ENCODE data around the gene CRABP2. TPM values are rescaled to one million over a fixed set of nuclear protein-coding genes. Genes with fewer than 3 reads are reported as not detected.

Gene CRABP2
- total RNA-seq, 1 donor from 2014 or later, result not detected

- peak in 1 of 2 donors; percentile 27 for DNase-seq (ENCODE audit: low read depth in 2 of 2)
These were observed 4.5 kb upstream of the CRABP2 start for GRCh38 chr1:156709757-156710489.

DNA sequence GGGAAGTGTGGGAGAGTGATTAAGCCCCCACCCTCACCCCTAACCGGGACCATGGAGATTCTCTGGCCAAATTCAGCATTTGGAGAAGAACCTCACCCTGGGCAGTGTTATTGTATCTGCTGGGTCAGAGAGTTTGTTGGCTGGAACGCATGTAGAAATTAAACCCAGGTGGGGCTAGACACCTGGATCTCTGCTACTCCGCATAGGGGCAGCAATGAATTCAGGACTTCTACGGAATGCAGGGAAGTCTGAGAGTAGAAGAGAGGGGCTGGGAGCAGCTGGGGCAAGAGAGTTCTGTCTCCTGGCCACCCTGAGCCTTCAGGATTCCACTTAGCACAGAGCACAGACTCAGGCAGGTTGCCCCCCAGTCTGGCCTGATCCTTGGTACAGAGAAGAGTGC lies 3.6 kb upstream of the CRABP2 start:
- DNase-seq (ENCODE audit: low read depth in 2 of 2), result no peak

DNA sequence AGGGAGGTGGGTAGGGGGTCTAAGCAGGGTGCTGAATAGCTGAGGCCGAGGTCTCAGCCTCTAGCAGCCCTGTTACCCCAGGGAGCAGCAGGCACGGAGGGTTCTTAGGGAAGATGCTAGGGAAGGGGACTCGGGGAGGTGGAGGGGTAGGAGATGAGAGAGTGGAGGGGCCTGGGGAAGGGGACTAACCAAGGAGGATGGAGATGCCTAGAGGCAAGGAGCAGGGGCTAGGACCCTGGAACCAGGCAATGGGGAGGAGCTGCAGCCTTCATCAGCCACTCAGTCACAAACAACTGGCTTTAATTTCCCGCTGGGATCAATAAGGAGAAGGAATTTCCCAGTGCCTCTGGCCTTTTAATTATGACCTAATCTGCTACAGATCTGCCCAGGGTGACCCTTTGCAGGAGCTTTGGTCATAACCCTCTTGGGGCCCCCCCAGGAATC lies 2.9 kb upstream of the CRABP2 start:
- DNase-seq (ENCODE audit: low read depth in 2 of 2), result no peak

DNA sequence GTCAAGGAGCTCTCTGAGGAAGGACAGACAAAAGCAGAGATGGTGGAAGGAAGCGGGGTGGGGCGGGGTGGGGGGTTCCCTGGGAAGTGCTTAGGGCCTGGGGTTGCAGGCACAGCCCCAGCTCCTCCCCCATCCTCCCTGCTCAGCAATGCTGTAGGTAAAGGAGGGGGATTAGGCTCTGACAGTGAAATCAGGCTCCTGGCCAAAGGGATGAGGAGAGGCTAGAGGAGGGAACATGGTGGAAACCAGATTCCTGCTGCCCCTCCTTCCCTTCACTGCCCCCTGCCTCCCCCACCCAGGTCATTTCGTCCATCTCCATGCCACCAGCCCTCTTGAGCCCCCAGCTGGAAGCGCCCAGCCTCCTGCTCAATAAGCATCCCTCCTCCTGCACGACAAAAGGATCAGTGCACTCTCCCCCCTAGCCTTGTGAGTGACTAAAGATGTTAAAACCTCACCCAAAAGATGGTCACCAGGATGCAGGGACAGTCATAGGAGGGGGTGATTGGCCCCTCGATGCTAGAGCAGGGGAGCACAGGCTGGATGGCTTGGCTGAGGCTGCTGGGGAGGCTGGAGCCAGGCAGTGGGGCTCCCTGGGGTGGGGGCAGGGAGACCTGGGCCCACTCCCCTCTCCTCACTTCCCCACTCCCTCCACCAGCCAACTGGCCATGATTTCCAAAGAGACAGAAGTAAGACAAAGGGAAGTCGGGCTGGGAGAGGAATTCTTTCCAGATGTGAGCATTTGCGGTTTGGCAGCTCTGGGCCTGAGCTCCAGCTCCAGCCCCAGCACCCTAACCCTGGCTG lies 2.2 kb upstream of the CRABP2 start:
- no peak for DNase-seq (ENCODE audit: low read depth in 2 of 2)

DNA sequence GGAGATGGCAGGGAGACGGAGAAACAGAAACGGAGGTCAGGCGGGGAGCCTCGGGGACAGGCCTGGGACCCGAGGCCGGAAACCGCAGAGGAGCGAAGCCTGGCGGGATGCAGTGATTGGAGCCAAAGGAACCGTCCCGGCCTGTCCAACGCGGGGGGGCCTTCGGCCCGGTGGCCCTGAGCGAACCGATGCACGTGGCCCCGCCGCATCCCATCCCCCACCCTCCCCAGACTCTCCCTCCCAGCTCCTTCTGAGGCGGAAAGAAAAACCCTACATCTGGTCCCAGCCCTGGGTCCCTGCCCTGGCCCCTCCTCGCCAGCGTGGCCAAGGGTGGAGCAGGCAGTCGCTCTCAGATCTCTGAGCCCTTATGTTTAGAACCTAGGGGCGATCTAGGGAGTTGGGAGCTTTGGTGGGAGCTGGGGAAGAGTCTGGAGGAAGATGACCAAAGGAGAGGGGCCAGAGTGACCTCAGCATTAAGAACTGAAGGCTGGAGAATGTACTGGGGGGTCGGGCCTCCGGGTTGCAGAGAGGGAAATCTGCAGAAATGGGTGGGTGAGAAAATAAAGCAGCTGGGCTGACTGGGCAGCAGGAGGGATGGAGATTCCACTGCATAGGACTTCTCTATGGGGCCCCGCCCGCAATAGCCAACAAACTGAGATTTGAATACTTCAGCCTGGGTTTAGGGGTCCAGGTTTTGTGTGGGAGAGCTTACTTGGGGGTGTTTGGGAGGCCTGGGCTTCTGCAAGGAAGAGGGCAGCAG lies 1.5 kb upstream of the CRABP2 start:
- DNase-seq (ENCODE audit: low read depth in 2 of 2), result no peak

GRCh38 chr1:156705918-156706656 lies 704 bp upstream of the CRABP2 start:
- DNase-seq (ENCODE audit: low read depth in 2 of 2), result peak; percentile 43 to 61

DNA sequence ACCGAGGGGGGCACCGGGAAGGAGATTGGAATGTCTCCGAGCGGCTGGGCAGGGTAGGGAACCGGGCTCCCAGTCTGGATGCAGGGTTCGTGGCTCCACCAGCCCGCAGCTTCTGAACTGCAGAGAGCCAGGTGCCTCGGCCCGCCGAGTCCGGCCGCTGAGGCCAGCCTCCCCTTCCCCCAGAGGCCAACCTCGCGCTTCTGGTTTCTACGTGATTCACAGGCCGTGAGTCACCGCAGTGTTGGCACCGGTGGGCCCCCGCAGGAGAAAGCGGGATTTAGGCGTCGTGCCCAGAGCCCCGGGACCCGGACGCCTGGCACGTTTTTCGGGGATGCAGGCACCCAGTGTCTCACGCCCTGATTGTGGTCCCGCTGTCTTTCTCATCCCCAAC lies 458 bp downstream of the CRABP2 start:
- DNase-seq (ENCODE audit: low read depth in 2 of 2), result peak; percentile 63 to 72

DNA sequence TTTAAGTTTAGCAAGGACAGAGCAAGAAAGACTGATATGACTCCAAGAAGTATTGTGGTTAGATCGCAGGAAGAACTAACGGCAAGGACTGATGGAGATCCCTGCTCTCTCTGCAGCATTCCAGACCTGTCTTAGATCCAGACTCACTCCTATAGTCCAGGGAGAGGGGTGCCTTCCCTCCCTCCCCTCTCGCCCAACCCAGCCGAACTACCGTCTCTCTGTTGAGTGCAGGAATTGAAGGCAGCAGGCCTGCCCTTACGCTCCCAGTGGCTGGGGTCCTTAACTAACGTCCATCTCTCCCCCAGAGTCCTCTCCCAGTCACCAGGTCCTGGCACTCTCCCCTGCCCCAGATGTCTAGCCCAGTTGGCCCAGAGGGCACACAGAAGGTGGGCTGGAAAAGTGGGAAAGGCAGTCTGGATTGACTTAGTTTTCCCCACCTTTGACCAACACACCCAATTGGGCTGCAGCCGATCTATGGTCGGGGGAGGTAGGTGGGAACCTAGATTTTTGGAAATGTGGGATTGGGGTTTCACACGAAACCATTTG lies 1.1 kb downstream of the CRABP2 start:
- DNase-seq (ENCODE audit: low read depth in 2 of 2), result no peak

DNA sequence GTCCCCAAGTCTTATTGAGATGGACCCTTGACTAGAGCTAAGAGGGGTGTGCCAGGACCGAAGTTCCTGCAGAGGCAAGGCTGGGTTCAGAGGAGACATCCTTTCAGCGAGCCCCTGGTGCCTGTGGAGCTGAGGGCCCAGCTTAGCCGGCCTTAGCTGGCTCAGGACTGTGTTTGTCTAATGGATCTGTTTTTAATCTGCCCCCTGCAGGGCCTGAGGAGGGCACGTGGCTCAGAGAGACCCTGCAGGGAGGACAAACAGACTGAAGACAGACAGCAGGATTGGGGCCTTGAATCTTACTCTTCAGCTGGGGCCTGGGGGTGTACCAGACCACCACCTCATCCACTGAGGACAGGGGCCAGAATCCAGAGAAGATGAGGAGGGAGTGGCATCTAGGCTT lies 1.6 kb downstream of the CRABP2 start:
- no peak for DNase-seq (ENCODE audit: low read depth in 2 of 2)

DNA sequence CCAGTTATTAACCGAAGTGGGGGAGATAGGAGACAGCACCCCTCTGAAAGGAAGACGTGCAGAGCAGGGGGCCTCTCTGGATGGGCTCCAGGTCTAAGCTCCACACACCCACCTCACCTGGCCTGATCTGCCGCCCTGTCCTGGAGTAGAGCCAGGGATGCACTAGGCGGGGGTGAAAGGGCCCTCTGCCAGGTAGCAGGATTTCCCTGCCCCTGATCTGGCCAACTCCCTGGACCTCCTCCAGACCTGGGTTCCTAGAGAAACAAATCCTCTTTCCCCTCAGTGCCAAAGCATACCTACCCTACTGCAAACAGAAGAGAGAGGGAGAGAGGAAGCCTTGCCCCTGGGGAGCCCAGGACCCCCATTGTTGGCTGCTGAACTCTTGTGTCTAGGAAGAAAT lies 2.0 kb downstream of the CRABP2 start:
- no peak for DNase-seq (ENCODE audit: low read depth in 2 of 2)

DNA sequence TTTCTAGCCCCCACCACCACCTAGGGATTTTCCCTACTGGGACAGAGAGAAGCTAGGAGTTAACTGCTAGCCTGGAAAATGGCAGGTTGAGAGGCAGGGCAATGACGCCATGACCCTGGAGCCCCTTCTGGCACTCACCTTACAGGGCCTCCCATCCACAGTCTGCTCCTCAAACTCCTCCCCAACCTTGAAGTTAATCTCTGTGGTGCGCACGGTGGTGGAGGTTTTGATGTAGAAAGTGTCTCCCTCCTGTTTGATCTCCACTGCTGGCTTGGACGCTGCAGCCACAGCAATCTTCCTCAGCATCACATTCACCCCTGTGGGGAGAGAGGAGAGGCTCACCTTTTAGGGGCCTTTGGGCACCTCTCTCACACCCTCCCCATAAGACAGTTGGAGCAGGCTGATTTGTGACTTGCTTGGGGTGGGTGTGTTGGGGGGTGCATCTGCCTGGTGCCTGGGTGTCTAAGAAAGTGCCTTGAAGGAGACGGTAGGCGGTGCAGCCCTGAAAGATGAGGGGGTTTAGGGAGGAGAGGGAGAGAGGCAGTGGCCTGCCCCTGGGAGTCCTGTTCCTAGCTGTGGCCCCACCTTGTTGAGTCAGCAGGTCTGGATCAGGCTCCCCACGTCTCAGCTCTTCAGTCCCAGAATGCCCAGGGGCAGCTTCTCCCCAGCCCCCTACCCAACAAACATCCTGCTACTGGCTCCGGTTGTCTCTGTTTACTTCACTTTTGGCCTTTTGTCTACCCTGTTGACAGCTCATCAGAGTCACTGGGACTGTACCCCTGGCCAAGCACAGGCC lies 4.4 kb downstream of the CRABP2 start:
- DNase-seq (ENCODE audit: low read depth in 2 of 2), result no peak

- no peak for DNase-seq (ENCODE audit: low read depth in 2 of 2)
These were observed 6.4 kb downstream of the CRABP2 start for GRCh38 chr1:156698995-156699394.

GRCh38 chr1:156697481-156697880 lies 7.9 kb downstream of the CRABP2 start:
- DNase-seq (ENCODE audit: low read depth in 2 of 2), result no peak

DNA sequence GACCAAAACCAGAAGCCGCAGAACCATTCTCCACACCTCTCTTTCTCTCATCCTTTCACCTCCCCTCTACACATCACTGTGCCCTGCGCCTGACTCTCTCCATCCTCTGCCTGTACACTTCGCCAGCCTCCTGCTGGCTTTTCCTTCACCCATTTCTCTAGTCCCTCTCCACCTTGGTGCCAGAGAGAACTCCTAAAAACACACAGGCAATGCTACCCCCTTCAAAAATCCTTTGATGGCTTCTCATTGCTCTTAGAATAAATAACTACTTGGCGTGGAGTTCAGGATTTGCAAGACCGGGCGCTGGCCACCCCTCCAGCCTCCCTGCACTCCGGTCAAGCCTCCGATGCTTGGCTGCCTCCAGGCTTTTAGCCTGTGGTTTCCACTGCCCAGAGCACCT lies 8.6 kb downstream of the CRABP2 start:
- no peak for DNase-seq (ENCODE audit: low read depth in 2 of 2)

DNA sequence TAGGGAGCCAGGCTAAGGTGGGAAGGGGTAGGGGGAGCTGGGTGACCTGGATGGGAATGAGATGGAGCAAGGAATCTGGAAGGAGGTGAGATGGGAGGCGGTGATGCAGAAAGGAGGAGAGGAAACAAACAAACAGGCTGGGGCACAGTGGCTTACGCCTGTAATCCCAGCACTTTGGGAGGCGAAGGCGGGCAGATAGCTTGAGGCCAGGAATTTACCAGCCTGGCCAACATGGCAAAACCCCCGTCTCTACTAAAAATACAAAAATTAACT lies 10.8 kb downstream of the CRABP2 start:
- DNase-seq (ENCODE audit: low read depth in 2 of 2), result no peak

GRCh38 chr1:156693848-156694689 lies 11.3 kb downstream of the CRABP2 start:
- no peak for DNase-seq (ENCODE audit: low read depth in 2 of 2)

DNA sequence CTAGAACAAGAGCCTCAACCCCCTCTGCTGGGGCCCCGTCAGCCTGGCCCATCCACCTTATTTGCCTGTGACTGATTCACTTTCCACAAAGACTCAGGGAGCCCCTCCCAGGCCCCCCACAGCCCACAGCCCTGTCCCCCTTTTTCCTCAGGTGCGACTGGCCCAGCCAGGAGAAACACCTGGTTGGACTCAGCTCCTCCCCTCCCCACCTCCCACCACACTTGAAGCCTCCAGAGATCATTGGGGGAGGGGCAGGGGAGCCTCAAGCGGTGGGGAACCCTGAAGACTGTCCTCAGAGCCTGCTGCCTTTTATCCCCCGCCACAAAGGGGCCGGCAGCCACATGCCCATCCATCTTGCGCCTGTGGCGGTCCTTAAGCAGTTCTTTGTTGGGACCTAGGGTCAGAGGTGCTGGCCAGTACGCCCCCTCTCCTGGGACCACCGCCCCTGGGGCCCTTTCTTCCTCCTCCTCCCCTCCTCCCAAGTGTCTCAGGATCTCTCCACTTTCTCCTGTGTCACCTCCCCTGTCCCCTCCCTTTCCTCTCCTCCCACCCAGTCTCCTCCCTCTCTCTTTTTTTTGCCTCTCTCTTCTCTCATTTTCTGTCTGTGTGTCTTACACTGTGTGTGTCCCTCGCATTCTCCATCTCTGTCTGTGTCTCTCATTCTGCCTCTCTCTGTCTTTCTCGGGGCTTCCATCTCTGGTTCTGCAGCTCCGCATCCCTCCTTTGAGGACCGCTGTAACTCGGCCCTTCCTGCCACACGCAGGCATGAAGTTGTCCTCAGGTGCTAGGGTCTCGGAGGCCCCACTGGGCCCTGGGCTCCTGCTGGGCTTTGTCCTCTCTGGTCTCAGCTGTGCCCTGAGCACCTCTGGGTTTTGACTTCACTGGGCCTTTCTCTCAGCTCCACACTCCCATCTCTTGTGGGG lies 12.2 kb downstream of the CRABP2 start:
- no peak for DNase-seq (ENCODE audit: low read depth in 2 of 2)

- DNase-seq (ENCODE audit: low read depth in 2 of 2), result no peak
These were observed 12.9 kb downstream of the CRABP2 start for GRCh38 chr1:156692441-156692924.

All from lung microvascular endothelial cell (primary cell).